GM12864 (cell line): ENCODE data around the gene CSTA.

Source experiments
- DNase-seq: peaks from one replicate; pipeline ENCODE4 v3.0.0-alpha.2; 2011; ENCODE audit warnings: low read depth
- H3K4me3 ChIP-seq: 2 replicates; pipeline ENCODE4 v1.5.1; 2011; ENCODE audit warnings: mild to moderate bottlenecking, low read depth, low read length, control low read depth
- TF ChIP-seq, protein P1 (sequence below): IDR thresholded peaks from 2 replicates; pipeline ENCODE4 v1.5.1; 2011; ENCODE audit warnings: low read depth, mild to moderate bottlenecking, moderate library complexity, low read length, control low read depth, inconsistent platforms; ENCODE audit errors: missing control alignments

CSTA gene

DNA sequence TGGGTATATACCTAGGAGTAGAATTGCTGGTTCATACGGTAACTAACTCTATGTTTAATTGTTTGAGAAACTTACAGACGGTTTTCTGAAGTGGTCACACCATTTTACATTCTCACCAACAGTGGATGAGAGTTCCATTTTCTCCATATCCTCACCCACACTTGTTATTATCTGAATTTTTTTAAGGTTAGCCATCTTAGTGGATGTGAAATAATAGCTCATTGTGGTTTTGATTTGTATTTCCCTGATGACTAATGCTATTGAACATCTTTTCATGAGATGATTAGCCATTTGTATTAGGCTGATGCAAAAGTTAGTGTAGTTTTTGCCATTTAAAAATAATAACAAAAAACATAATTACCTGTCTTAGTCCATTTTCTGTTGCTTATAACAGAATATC, 18.6 kb downstream of the CSTA start:
- no peak for DNase-seq
- H3K4me3 ChIP-seq, result no peak overlapping the region
- TF ChIP-seq, protein P1, sequence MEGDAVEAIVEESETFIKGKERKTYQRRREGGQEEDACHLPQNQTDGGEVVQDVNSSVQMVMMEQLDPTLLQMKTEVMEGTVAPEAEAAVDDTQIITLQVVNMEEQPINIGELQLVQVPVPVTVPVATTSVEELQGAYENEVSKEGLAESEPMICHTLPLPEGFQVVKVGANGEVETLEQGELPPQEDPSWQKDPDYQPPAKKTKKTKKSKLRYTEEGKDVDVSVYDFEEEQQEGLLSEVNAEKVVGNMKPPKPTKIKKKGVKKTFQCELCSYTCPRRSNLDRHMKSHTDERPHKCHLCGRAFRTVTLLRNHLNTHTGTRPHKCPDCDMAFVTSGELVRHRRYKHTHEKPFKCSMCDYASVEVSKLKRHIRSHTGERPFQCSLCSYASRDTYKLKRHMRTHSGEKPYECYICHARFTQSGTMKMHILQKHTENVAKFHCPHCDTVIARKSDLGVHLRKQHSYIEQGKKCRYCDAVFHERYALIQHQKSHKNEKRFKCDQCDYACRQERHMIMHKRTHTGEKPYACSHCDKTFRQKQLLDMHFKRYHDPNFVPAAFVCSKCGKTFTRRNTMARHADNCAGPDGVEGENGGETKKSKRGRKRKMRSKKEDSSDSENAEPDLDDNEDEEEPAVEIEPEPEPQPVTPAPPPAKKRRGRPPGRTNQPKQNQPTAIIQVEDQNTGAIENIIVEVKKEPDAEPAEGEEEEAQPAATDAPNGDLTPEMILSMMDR, result no peak

DNA sequence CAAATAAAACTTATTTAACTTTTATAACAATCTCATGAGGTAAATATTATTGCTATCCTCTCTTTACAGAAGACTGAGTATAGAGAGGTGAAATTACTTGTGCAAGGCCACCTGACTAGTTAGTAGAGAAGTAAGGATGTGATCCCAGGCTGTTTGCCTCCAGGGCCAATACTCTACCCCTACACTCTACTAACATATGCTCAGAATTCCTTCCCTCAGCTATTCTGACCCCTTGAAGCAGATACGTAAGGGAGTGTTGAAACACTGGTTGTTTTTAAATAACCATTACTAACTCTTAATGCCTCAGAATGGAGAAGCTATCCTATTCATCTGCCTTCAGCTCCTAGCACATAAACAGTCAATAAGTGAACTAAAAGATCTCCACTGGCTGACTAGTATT, 24.1 kb downstream of the CSTA start:
- no peak overlapping the region for H3K4me3 ChIP-seq
- TF ChIP-seq, protein P1, result no peak
- no peak for DNase-seq

DNA sequence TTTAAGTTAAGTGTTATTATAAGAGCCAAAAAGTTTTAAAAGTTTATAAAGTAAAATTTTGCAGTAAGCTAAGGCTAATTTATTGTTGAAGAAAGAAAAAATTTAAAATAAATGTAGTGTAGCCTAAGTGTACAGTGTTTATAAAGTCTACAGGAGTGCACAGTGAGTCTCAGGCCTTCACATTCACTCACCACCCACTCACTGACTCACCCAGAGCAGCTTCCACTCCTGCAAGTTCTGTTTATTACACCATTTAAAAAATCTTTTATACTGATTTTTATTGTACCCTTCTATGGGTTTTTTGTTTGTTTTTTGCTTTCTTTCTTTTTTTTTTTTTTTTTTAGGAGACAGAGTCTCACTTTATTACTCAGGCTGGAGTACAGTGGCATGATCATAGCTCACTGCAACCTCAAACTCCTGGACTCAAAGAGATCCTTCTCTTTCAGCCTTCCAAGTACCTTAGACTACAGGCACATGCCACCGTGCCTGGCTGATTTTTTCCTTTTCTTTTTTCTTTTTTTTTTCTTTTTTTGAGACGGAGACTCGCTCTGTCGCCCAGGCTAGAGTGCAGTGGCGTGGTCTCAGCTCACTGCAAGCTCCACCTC, 25.9 kb downstream of the CSTA start:
- no peak for DNase-seq
- TF ChIP-seq, protein P1, result no peak

DNA sequence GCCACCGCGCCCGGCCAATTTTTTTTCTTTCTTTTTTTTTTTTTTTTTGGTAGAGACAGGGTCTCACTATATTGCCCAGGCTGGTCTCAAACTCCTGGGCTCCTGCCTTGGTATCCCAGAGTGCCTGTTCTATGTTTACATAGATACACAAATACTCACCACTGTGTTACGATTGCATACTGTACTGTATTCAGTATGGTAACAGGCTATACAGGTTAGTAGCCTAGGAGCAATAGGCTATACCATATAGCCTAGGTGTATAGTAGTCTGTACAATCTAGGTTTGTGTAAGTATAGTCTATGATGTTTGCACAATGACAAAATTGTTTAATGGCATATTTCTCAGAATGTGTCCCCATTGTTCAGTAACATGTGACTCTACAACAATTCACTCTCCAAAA, 26.6 kb downstream of the CSTA start:
- TF ChIP-seq, protein P1, result no peak
- no peak overlapping the region for H3K4me3 ChIP-seq
- no peak for DNase-seq

More for the DNA sequence above, 25.9 kb downstream of the CSTA start:
- H3K4me3 ChIP-seq, result no peak overlapping the region

DNA sequence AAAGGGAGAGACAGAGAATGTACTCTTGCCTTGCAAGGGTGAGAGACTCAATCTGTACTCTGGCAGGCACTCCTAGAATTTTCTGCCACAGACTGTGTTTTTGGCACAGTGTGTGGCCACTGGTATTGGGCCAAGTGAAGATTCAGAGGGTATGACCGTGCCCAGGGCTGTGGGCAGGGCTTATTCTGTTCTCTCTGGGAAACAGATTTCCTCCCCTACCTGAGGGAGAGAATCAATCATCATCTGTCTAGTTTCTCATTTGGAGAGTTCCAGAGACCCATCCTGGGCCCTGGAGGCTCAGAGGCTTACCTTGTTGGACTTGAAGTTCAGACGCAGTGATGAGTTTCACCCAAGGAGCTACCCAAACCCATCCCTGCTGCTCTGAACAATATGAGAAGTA, 28.2 kb downstream of the CSTA start:
- no peak overlapping the region for H3K4me3 ChIP-seq
- TF ChIP-seq, protein P1, result no peak
- no peak for DNase-seq

DNA sequence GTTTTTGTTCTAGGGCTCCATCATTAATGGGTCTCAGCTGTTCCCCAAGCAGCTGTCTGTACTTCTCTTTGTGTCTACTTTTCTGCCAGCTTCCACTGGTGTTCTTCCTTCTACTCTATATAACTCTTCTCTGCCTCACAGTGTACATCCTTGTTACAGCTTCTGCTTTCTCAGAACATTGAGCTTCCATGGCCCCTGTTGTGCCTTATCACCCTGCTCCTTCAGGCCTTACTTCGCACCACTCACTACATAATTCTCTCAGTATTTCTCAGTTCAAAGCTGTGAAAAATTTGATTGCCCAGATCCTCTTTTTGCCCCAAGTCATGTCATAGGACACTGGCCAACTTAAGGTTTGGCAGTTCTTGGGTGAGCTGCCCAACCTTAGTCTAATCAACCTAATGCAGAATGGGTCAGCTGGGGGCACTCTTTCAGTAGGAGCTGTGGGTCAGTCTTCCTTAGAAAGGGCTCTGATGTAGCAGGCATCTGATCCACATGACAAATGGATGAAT, 28.9 kb downstream of the CSTA start:
- no peak for DNase-seq
- TF ChIP-seq, protein P1, result no peak
- no peak overlapping the region for H3K4me3 ChIP-seq

DNA sequence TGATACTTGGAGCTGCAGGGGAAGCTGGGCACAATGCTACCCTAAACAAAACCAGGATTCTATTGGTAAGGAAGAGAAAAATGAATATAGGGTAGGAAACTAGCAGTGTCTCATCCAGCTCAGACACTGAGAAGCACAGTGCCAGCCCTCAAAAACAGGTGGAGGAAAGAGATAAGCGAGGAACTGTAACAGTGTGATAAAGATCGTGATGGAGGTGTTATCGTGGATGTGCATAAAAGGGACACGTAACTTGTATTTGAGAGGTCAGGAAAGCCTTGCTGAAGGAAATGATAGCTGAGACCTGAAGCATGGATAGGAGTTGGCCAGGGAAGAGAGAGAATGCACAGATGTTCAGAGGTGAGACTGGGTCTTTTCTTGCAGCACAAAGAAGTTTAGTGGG, 30.6 kb downstream of the CSTA start:
- TF ChIP-seq, protein P1, result no peak
- no peak for DNase-seq
- H3K4me3 ChIP-seq, result no peak overlapping the region
